ENCODE measurements around the gene TDRD9. TPM values are rescaled to one million over a fixed set of nuclear protein-coding genes. Genes with fewer than 3 reads are reported as not detected.

The TDRD9 gene
- total RNA-seq, 1 donor: 0.45 TPM

DNA sequence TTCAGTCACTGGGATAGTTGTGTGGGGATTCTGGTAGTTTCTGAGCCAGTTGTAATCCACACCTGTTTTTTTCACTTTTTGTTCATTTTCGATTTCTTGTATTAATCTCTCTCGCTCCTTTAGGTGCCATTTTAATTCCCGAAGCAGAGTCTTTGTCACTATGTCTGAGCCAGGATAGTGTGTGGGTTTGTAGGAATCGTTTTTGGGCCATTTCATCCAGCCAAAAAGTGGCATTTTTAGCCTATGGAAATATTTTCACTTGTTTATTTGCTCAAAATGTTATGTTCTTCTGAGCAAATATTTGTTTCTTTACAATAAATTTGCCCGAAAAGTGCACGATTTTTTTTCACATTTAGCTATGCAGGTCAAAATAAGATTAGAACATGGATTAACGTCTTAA, 13.2 kb downstream of the TDRD9 start:
- no peak overlapping the region for H3K4me3 ChIP-seq (ENCODE audit: low read depth, low read length)
- no peak for DNase-seq (ENCODE audit: low read depth)
- TF ChIP-seq, protein P1, sequence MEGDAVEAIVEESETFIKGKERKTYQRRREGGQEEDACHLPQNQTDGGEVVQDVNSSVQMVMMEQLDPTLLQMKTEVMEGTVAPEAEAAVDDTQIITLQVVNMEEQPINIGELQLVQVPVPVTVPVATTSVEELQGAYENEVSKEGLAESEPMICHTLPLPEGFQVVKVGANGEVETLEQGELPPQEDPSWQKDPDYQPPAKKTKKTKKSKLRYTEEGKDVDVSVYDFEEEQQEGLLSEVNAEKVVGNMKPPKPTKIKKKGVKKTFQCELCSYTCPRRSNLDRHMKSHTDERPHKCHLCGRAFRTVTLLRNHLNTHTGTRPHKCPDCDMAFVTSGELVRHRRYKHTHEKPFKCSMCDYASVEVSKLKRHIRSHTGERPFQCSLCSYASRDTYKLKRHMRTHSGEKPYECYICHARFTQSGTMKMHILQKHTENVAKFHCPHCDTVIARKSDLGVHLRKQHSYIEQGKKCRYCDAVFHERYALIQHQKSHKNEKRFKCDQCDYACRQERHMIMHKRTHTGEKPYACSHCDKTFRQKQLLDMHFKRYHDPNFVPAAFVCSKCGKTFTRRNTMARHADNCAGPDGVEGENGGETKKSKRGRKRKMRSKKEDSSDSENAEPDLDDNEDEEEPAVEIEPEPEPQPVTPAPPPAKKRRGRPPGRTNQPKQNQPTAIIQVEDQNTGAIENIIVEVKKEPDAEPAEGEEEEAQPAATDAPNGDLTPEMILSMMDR (IDR thresholded peaks at IDR 0.05; ENCODE audit: insufficient read depth, low read length): no peak

DNA sequence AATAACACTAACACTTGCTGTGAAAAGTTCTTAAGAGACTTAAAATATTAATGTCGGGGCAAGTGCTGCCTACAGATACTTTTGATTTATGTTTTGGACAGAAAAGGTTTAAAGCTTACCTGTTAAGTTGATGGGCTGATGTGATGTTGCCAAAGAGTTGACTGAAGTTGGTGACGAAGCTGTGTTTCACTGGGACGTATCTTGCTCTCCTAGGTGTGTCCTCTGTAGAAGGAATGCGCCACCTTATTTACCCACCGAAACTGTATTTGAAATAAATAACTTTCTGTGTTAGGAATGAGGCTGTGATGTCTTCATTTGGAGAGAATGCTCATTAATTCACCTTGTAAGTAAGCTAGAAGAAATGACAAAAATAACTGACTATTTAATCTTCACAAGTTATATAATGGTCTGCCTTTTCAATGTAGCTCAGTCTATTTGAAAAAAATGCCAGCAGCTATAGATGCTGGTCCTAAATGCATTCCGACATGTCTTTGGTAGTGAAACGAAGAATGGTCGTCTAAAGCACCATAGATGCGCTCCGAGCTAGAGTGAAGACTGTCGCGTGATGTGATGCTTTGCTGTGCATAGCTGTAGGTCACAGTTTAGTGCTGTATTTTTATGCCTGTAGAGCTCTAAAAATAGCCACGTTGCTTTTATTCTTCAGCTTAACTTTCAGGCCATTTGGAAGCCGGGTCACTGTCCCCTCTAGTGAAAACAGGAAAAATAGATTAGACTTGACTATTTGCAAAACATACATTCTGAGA, 13.9 kb downstream of the TDRD9 start, which contains the start of gene RD3L:
RD3L (minus strand) TSS at position 557 of the 764 bp plus-strand sequence. CDS start 834 bp downstream, outside the sequence.
- no peak for DNase-seq (ENCODE audit: low read depth)
- TF ChIP-seq, protein P1 (IDR thresholded peaks at IDR 0.05; ENCODE audit: insufficient read depth, low read length): no peak
- no peak within 1 kb of the TSS for H3K4me3 ChIP-seq (ENCODE audit: low read depth, low read length)

DNA sequence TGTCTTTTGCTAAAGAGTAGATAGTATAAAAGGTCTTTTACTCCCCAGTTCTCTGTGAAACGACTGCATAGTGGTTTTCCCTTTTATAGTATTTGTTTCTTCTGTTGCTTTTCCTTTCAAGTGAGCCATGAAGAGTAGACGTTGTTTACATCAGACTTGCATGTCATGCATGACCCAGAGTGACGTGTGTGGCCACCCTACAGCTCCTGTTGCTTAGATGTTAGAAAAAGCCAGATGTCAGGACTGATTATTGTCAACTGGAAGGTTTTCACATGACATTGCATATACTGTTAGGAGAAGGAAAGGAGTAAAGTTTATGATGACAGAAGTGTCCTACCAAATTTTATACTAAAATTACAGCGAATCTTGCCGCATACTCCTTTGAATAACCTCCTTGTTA, 15.4 kb downstream of the TDRD9 start:
- no peak for DNase-seq (ENCODE audit: low read depth)
- no peak overlapping the region for H3K4me3 ChIP-seq (ENCODE audit: low read depth, low read length)
- TF ChIP-seq, protein P1 (IDR thresholded peaks at IDR 0.05; ENCODE audit: insufficient read depth, low read length): no peak

DNA sequence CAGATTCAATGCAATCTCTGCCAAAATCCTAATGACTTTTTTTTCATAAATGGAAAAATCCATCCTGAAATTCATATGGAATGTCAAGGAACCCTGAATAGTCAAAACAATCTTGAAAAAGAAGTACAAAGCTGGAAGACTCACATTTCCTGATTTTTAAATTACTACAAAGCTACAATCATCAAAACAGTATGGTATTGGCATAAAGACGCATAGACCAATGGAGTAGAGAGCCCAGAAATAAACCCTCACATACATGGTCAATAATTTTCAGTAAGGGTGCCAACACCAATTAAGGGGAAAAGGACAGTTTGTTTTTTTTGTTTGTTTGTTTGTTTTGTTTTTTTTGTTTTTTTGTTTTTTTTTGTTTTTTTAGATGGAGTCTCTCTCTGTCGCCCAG, 18.7 kb downstream of the TDRD9 start:
- TF ChIP-seq, protein P1 (IDR thresholded peaks at IDR 0.05; ENCODE audit: insufficient read depth, low read length): no peak

DNA sequence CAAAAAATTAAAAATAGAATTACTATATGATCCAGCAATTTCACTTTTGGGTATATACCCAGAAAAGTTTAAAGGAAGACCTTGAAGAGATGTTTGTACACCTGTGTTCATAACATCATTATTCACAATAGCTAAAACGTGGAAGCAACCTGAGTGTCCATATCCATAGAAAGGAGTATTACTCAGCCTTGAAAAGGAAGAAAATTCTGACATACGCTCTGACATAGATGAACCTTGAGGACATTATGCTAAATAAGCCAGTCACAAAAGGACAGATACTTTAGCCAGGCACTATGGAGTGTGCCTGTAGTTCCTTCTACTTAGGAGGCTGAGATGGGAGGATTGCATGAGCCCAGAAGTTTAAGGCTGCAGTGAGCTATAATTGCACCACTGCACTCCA, 20.2 kb downstream of the TDRD9 start:
- no peak for DNase-seq (ENCODE audit: low read depth)
- TF ChIP-seq, protein P1 (IDR thresholded peaks at IDR 0.05; ENCODE audit: insufficient read depth, low read length): no peak
- no peak overlapping the region for H3K4me3 ChIP-seq (ENCODE audit: low read depth, low read length)

More for the DNA sequence above, 18.7 kb downstream of the TDRD9 start:
- DNase-seq (ENCODE audit: low read depth): no peak
- no peak overlapping the region for H3K4me3 ChIP-seq (ENCODE audit: low read depth, low read length)

DNA sequence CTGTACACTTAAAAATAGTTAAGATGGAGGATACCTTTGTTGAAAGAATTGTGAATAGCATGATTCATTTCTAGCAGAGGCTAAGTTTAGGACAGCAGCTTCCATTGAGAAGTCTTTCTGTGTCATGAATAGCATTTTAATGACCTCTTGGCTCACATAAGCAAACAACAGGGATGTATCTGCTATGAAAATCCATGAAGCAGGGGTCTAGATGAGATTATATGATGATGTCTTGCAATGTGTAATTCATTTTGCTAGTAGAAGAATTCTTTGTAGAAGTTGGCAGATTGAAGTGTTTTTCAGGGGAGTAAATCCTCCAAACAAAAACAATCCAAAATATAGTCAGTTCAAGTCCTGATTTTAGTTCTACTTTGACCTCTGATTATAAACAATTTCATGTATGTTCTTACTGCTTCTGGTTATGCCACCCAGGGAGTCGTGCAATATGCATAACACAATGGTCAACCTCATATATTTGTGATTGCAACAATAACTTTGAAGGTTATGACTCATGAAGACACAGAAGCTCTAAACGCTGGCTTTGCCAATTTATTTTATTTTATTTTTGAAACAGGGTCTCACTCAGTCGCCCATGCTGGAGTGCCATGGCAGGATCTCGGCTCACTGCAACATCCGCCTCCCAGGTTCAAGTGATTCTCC, 21.0 kb downstream of the TDRD9 start:
- H3K4me3 ChIP-seq (ENCODE audit: low read depth, low read length): no peak overlapping the region
- TF ChIP-seq, protein P1 (IDR thresholded peaks at IDR 0.05; ENCODE audit: insufficient read depth, low read length): no peak
- DNase-seq (ENCODE audit: low read depth): no peak

All from fibroblast of the aortic adventitia (primary cell).